ENCODE measurements around the gene PARM1.
"Not testable (repeated sequence)": the region's sequence is repeated elsewhere in the genome, so short reads cannot be mapped to it uniquely, and the experiment has no call there.

Gene PARM1

GRCh38 chr4:74944354-74944793 is 11.5 kb downstream of the PARM1 start:
- no peak for DNase-seq

GRCh38 chr4:74946196-74946595 is 13.3 kb downstream of the PARM1 start:
- no peak for DNase-seq

GRCh38 chr4:74947798-74948197 is 14.9 kb downstream of the PARM1 start:
- DNase-seq: no peak

GRCh38 chr4:74948236-74948635 is 15.3 kb downstream of the PARM1 start:
- DNase-seq: no peak

GRCh38 chr4:74950200-74950599 is 17.3 kb downstream of the PARM1 start:
- DNase-seq: no peak

GRCh38 chr4:74950882-74951281 is 18.0 kb downstream of the PARM1 start:
- DNase-seq: no peak

GRCh38 chr4:74953647-74954046 is 20.7 kb downstream of the PARM1 start:
- no peak for DNase-seq

- no peak for DNase-seq
Observed at GRCh38 chr4:74958881-74959280, 26.0 kb downstream of the PARM1 start.

GRCh38 chr4:74961230-74961629 is 28.3 kb downstream of the PARM1 start:
- no peak for DNase-seq

GRCh38 chr4:74962584-74962983 is 29.7 kb downstream of the PARM1 start:
- no peak for DNase-seq

- no peak for DNase-seq
Observed at GRCh38 chr4:74964311-74964710, 31.4 kb downstream of the PARM1 start.

GRCh38 chr4:74967324-74967723 is 34.4 kb downstream of the PARM1 start:
- DNase-seq: no peak

GRCh38 chr4:74968456-74969164 is 35.7 kb downstream of the PARM1 start:
- DNase-seq: peak; percentile 12

- DNase-seq: peak; percentile 8
Observed at GRCh38 chr4:74969507-74970474, 36.9 kb downstream of the PARM1 start.

GRCh38 chr4:74970577-74970976 is 37.7 kb downstream of the PARM1 start:
- no peak for DNase-seq

- no peak for DNase-seq
Observed at GRCh38 chr4:74971862-74972261, 38.9 kb downstream of the PARM1 start.

- no peak for DNase-seq
Observed at GRCh38 chr4:74975082-74975481, 42.2 kb downstream of the PARM1 start.

GRCh38 chr4:74975848-74976824 is 43.2 kb downstream of the PARM1 start:
- DNase-seq: no peak

GRCh38 chr4:74982546-74983252 is 49.8 kb downstream of the PARM1 start:
- no peak for DNase-seq

- no peak for DNase-seq
Observed at GRCh38 chr4:74983253-74983635, 50.3 kb downstream of the PARM1 start.

GRCh38 chr4:74990276-74990875 is 57.5 kb downstream of the PARM1 start:
- DNase-seq: no peak

- not testable (repeated sequence) for DNase-seq
Observed at GRCh38 chr4:74994436-74994835, 61.5 kb downstream of the PARM1 start.

Data from OCI-M1 (cell line).